SU-DHL-6 (cell line): Measurements from ENCODE around the gene ATL1.
"Not testable (repeated sequence)": the region's sequence is repeated elsewhere in the genome, so short reads cannot be mapped to it uniquely, and the experiment has no call there.

Source experiments
- H2AFZ ChIP-seq: fragments of 200-600 bp; sonication (generic); 2 replicates; pipeline ENCODE4 v1.6.1; 2014; ENCODE audit warnings: low read depth, mild to moderate bottlenecking, moderate library complexity, mixed read lengths, antibody characterized with exemption, low read length; ENCODE audit not compliant: severe bottlenecking
- H3F3A ChIP-seq: fragments of 200-600 bp; shearing (Covaris generic); 2 replicates; pipeline ENCODE4 v1.6.0; 2016; ENCODE audit warnings: antibody characterized with exemption, mild to moderate bottlenecking; ENCODE audit not compliant: insufficient read depth
- H3K27ac ChIP-seq: fragments of 200-600 bp; sonication (generic); 2 replicates; pipeline ENCODE4 v1.5.1; 2016; ENCODE audit warnings: low read depth, mild to moderate bottlenecking, low read length, moderate library complexity, mixed read lengths
- H3K27me3 ChIP-seq: fragments of 200-600 bp; sonication (generic), shearing (Covaris generic); 2 replicates; pipeline ENCODE4 v1.6.0; 2014; ENCODE audit warnings: mild to moderate bottlenecking, low read length
- H3K36me3 ChIP-seq: fragments of 200-600 bp; sonication (generic); 2 replicates; pipeline ENCODE4 v1.6.1; 2014; ENCODE audit warnings: mild to moderate bottlenecking, low read length, mixed read lengths
- H3K4me2 ChIP-seq: fragments of 300-600, 200-600 bp; shearing (Covaris generic), sonication (generic); 2 replicates; pipeline ENCODE4 v1.6.0; 2014; ENCODE audit warnings: low read length, low read depth, mild to moderate bottlenecking; ENCODE audit not compliant: poor library complexity, severe bottlenecking
- H3K4me3 ChIP-seq: fragments of 200-600 bp; sonication (generic); 2 replicates; pipeline ENCODE4 v1.5.1; 2014; ENCODE audit warnings: antibody characterized with exemption, low read length, mild to moderate bottlenecking, mixed read lengths; ENCODE audit not compliant: insufficient read depth, poor library complexity, severe bottlenecking
- H3K79me2 ChIP-seq: fragments of 200-600 bp; sonication (generic); 2 replicates; pipeline ENCODE4 v1.6.1; 2014; ENCODE audit warnings: mild to moderate bottlenecking, low read length, moderate library complexity; ENCODE audit not compliant: insufficient read depth
- H3K9ac ChIP-seq: fragments of 200-600 bp; sonication (generic); 2 replicates; pipeline ENCODE4 v1.7.0; 2014; ENCODE audit warnings: mild to moderate bottlenecking, low read length
- H3K9me2 ChIP-seq: fragments of 200-600 bp; sonication (generic); replicated peaks from 2 replicates; pipeline ENCODE4 v1.6.1; 2014; ENCODE audit warnings: low read length; ENCODE audit not compliant: insufficient read depth
- H3K9me3 ChIP-seq: fragments of 200-600 bp; sonication (generic); 2 replicates; pipeline ENCODE4 v1.6.1; 2014; ENCODE audit warnings: low read length, mixed read lengths; ENCODE audit not compliant: insufficient read depth
- H4K20me1 ChIP-seq: fragments of 200-600 bp; sonication (generic); 2 replicates; pipeline ENCODE4 v1.6.1; 2014; ENCODE audit warnings: low read depth, mild to moderate bottlenecking, antibody characterized with exemption, low read length, moderate library complexity, mixed read lengths
- CTCF ChIP-seq: fragments of 200-600 bp; sonication (generic); IDR thresholded peaks from one replicate; pipeline ENCODE4 v1.5.1; 2017; ENCODE audit warnings: antibody characterized with exemption, mild to moderate bottlenecking, low read length, moderate library complexity; ENCODE audit not compliant: insufficient read depth, poor library complexity, severe bottlenecking
- EZH2phosphoT487 ChIP-seq: fragments of 200-600 bp; sonication (generic), shearing (Covaris generic); conservative IDR thresholded peaks from 2 replicates; pipeline ENCODE4 v1.6.1; 2018; ENCODE audit warnings: mild to moderate bottlenecking, antibody characterized with exemption, low read length, moderate library complexity, mixed read lengths

The ATL1 gene

GRCh38 chr14:50534997-50535396 lies 24.9 kb upstream of the ATL1 start:
- H3K27me3 ChIP-seq: no peaks in the 10 kb centered on the region
- peaks cover 3% of the 10 kb centered on the region; the same call in 1 of the 2 replicates for H3F3A ChIP-seq
- H3K79me2 ChIP-seq: peaks cover 18% of the 10 kb centered on the region
- no peaks in the 10 kb centered on the region; the same call in 1 of the 2 replicates for H3K36me3 ChIP-seq
- H3K9me3 ChIP-seq: no peaks in the 10 kb centered on the region
- TF ChIP-seq CTCF (no peak), EZH2phosphoT487 (no peak)
- H3K4me3 ChIP-seq: no peak overlapping the region
- no peaks in the 10 kb centered on the region for H3K9me2 ChIP-seq
- H4K20me1 ChIP-seq: no peaks in the 10 kb centered on the region
- H3K9ac ChIP-seq: no peak overlapping the region
- no peak overlapping the region for H3K4me2 ChIP-seq
- no peak overlapping the region for H3K27ac ChIP-seq
- H2AFZ ChIP-seq: no peak overlapping the region

GRCh38 chr14:50538034-50538433 lies 21.9 kb upstream of the ATL1 start:
- H3K27me3 ChIP-seq, H2AFZ ChIP-seq, H3K36me3 ChIP-seq, H3K4me3 ChIP-seq, H3K4me2 ChIP-seq, H3K79me2 ChIP-seq, H4K20me1 ChIP-seq, H3K9me2 ChIP-seq, H3K9ac ChIP-seq, H3K9me3 ChIP-seq, H3F3A ChIP-seq, H3K27ac ChIP-seq: not testable (repeated sequence)

GRCh38 chr14:50539051-50539450 lies 20.9 kb upstream of the ATL1 start:
- no peak overlapping the region for H2AFZ ChIP-seq

GRCh38 chr14:50541159-50541567 lies 18.8 kb upstream of the ATL1 start:
- no peak overlapping the region for H3K4me2 ChIP-seq
- H3K4me3 ChIP-seq: no peak overlapping the region
- no peak overlapping the region for H3K27ac ChIP-seq
- no peak overlapping the region for H3K9ac ChIP-seq
- H3K79me2 ChIP-seq: no peaks in the 10 kb centered on the region
- no peaks in the 10 kb centered on the region for H3K27me3 ChIP-seq
- no peaks in the 10 kb centered on the region for H3K9me2 ChIP-seq
- TF ChIP-seq CTCF (no peak), EZH2phosphoT487 (no peak)
- H3K9me3 ChIP-seq: no peaks in the 10 kb centered on the region
- no peak overlapping the region for H2AFZ ChIP-seq
- H4K20me1 ChIP-seq: no peaks in the 10 kb centered on the region
- H3K36me3 ChIP-seq: no peaks in the 10 kb centered on the region
- no peaks in the 10 kb centered on the region for H3F3A ChIP-seq

More at GRCh38 chr14:50539051-50539450, 20.9 kb upstream of the ATL1 start:
- no peaks in the 10 kb centered on the region for H3K79me2 ChIP-seq
- no peaks in the 10 kb centered on the region for H3K9me3 ChIP-seq
- H3F3A ChIP-seq: no peaks in the 10 kb centered on the region
- H3K36me3 ChIP-seq: no peaks in the 10 kb centered on the region
- H3K9ac ChIP-seq: no peak overlapping the region
- no peak overlapping the region for H3K4me2 ChIP-seq
- H4K20me1 ChIP-seq: no peaks in the 10 kb centered on the region
- H3K27ac ChIP-seq: no peak overlapping the region
- H3K27me3 ChIP-seq: no peaks in the 10 kb centered on the region
- H3K4me3 ChIP-seq: no peak overlapping the region
- TF ChIP-seq CTCF (no peak), EZH2phosphoT487 (no peak)
- H3K9me2 ChIP-seq: no peaks in the 10 kb centered on the region
